Neural cell (in vitro differentiated cells): ENCODE results near the gene TBC1D14. TPM values are rescaled to one million over a fixed set of nuclear protein-coding genes. Genes with fewer than 3 reads are reported as not detected.

Experiments used
- H2AFZ ChIP-seq: fragments of 200-600, 300-800 bp; sonication (generic), shearing (Covaris generic); 2 replicates; pipeline ENCODE4 v1.6.0; 2014; ENCODE audit warnings: low read depth, mild to moderate bottlenecking, antibody characterized with exemption, low read length, moderate library complexity
- H3F3A ChIP-seq: fragments of 200-600 bp; shearing (Covaris generic); 2 replicates; pipeline ENCODE4 v1.6.1; 2016; ENCODE audit warnings: mild to moderate bottlenecking, moderate library complexity, mixed read lengths, antibody characterized with exemption, low read length; ENCODE audit not compliant: insufficient read depth, poor library complexity, severe bottlenecking
- H3K27ac ChIP-seq: fragments of 200-600, 300-800 bp; sonication (generic), shearing (Covaris generic); 2 replicates; pipeline ENCODE4 v1.5.1; 2014; ENCODE audit warnings: mild to moderate bottlenecking, low read length, moderate library complexity
- H3K27me3 ChIP-seq: fragments of 300-800, 200-600 bp; sonication (generic), shearing (Covaris generic); 2 replicates; pipeline ENCODE4 v1.6.0; 2014; ENCODE audit warnings: mild to moderate bottlenecking, low read depth, low read length, moderate library complexity; ENCODE audit not compliant: insufficient read depth
- H3K36me3 ChIP-seq: fragments of 300-800, 200-600 bp; sonication (generic), shearing (Covaris generic); 2 replicates; pipeline ENCODE4 v1.5.1; 2014; ENCODE audit warnings: mild to moderate bottlenecking, antibody characterized with exemption, low read length, moderate library complexity; ENCODE audit not compliant: insufficient read depth
- H3K4me2 ChIP-seq: fragments of 300-800, 200-600 bp; sonication (generic), shearing (Covaris generic); 2 replicates; pipeline ENCODE4 v1.6.0; 2014; ENCODE audit warnings: mild to moderate bottlenecking, low read length
- H3K4me3 ChIP-seq: fragments of 300-800, 200-600 bp; sonication (generic), shearing (Covaris generic); 2 replicates; pipeline ENCODE4 v1.5.1; 2014; ENCODE audit warnings: mild to moderate bottlenecking, low read length, moderate library complexity
- H3K79me2 ChIP-seq: fragments of 200-600 bp; shearing (Covaris generic); replicated peaks from 2 replicates; pipeline ENCODE4 v1.6.0; 2014; ENCODE audit warnings: mild to moderate bottlenecking, low read length, moderate library complexity; ENCODE audit not compliant: insufficient read depth
- H3K9ac ChIP-seq: fragments of 300-800, 200-600 bp; sonication (generic), shearing (Covaris generic); 2 replicates; pipeline ENCODE4 v1.6.1; 2016; ENCODE audit warnings: mild to moderate bottlenecking, low read length, mixed read lengths
- H3K9me2 ChIP-seq: fragments of 200-600 bp; shearing (Covaris generic); 2 replicates; pipeline ENCODE4 v1.6.1; 2016; ENCODE audit warnings: mild to moderate bottlenecking, low read length, mixed read lengths; ENCODE audit not compliant: insufficient read depth
- H3K9me3 ChIP-seq: fragments of 200-600, 300-800 bp; sonication (generic), shearing (Covaris generic); 2 replicates; pipeline ENCODE4 v1.6.1; 2016; ENCODE audit warnings: mild to moderate bottlenecking, mixed run types, low read length, moderate library complexity, mixed read lengths
- H4K20me1 ChIP-seq: fragments of 200-600 bp; shearing (Covaris generic); 2 replicates; pipeline ENCODE4 v1.6.1; 2016; ENCODE audit warnings: mild to moderate bottlenecking, mixed run types; ENCODE audit not compliant: insufficient read depth
- EP300 ChIP-seq: fragments of 450-650 bp; conservative IDR thresholded peaks from 2 replicates; pipeline ENCODE4 v1.6.1; 2014; ENCODE audit warnings: antibody characterized with exemption, mild to moderate bottlenecking, moderate library complexity; ENCODE audit not compliant: poor library complexity, severe bottlenecking
- EZH2 ChIP-seq: fragments of 200-600, 300-800 bp; shearing (Covaris generic), sonication (generic); IDR thresholded peaks from 2 replicates; pipeline ENCODE4 v1.6.1; 2014; ENCODE audit warnings: antibody characterized with exemption, low read length, borderline replicate concordance, mild to moderate bottlenecking; ENCODE audit not compliant: insufficient read depth, poor library complexity, severe bottlenecking
- MXI1 ChIP-seq: fragments of 450-650 bp; conservative IDR thresholded peaks from 2 replicates; pipeline ENCODE4 v1.6.1; 2014; ENCODE audit warnings: antibody characterized with exemption, mild to moderate bottlenecking; ENCODE audit not compliant: poor library complexity, severe bottlenecking
- POLR2AphosphoS5 ChIP-seq: IDR thresholded peaks from 2 replicates; pipeline ENCODE4 v1.6.1; 2012
- RAD21 ChIP-seq: fragments of 450-650 bp; conservative IDR thresholded peaks from 2 replicates; pipeline ENCODE4 v1.6.1; 2014; ENCODE audit warnings: antibody characterized with exemption, mild to moderate bottlenecking, moderate library complexity
- SMC3 ChIP-seq: fragments of 450-650 bp; conservative IDR thresholded peaks from 2 replicates; pipeline ENCODE4 v1.6.1; 2014; ENCODE audit warnings: antibody characterized with exemption, mild to moderate bottlenecking, moderate library complexity; ENCODE audit not compliant: poor library complexity
- TAF1 ChIP-seq: IDR thresholded peaks from 2 replicates; pipeline ENCODE4 v1.6.1; 2012; ENCODE audit warnings: low read depth
- polyA plus RNA-seq: library from polyadenylated mRNA; depleted of rRNA; stranded (reverse); fragments of >200 nt; gene quantifications from 2 replicates; pipeline ENCODE4 v1.2.3, GENCODE V29; 2014
- TF ChIP-seq, protein P1 (sequence below): fragments of 450-650 bp; IDR thresholded peaks from 2 replicates; pipeline ENCODE4 v1.5.1; 2014; ENCODE audit warnings: antibody characterized with exemption, mild to moderate bottlenecking, moderate library complexity; ENCODE audit not compliant: poor library complexity, severe bottlenecking
- TF ChIP-seq, protein P2 (sequence below): IDR thresholded peaks from 2 replicates; pipeline ENCODE4 v1.6.1; 2012; ENCODE audit warnings: borderline replicate concordance

The TBC1D14 gene
- polyA plus RNA-seq, 1 donor from 2014 or later: 125 TPM

DNA sequence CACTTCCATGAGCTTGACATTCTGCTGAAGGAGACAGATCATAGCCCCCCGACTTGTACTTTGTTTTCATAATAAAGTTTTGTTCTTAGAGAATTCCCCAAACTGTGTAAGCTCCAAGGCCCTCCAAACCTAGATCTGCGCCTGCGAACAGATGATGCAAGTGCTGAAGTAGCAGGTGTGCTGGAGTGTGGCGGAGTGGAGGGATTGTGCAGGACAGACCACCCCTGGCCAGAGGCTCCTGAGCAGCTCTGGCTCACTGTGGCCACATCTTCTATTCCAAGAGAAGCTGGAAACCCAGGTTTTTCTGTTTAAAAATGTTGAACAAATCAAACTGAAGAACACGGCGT lies 46.4 kb downstream of the TBC1D14 start:
- H4K20me1 ChIP-seq: no peaks in the 10 kb centered on the region
- no peaks in the 10 kb centered on the region for H3K36me3 ChIP-seq
- no peak overlapping the region for H3K4me2 ChIP-seq
- no peaks in the 10 kb centered on the region for H3K9me2 ChIP-seq
- H3K4me3 ChIP-seq: no peak overlapping the region
- no peaks in the 10 kb centered on the region for H3K27me3 ChIP-seq
- TF ChIP-seq, protein P1, sequence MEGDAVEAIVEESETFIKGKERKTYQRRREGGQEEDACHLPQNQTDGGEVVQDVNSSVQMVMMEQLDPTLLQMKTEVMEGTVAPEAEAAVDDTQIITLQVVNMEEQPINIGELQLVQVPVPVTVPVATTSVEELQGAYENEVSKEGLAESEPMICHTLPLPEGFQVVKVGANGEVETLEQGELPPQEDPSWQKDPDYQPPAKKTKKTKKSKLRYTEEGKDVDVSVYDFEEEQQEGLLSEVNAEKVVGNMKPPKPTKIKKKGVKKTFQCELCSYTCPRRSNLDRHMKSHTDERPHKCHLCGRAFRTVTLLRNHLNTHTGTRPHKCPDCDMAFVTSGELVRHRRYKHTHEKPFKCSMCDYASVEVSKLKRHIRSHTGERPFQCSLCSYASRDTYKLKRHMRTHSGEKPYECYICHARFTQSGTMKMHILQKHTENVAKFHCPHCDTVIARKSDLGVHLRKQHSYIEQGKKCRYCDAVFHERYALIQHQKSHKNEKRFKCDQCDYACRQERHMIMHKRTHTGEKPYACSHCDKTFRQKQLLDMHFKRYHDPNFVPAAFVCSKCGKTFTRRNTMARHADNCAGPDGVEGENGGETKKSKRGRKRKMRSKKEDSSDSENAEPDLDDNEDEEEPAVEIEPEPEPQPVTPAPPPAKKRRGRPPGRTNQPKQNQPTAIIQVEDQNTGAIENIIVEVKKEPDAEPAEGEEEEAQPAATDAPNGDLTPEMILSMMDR: no peak
- TF ChIP-seq EP300: no peak
- H3K9ac ChIP-seq: no peak overlapping the region
- no peak overlapping the region for H3K27ac ChIP-seq
- no peak overlapping the region for H2AFZ ChIP-seq
- no peaks in the 10 kb centered on the region for H3F3A ChIP-seq
- no peaks in the 10 kb centered on the region for H3K79me2 ChIP-seq
- H3K9me3 ChIP-seq: no peaks in the 10 kb centered on the region

DNA sequence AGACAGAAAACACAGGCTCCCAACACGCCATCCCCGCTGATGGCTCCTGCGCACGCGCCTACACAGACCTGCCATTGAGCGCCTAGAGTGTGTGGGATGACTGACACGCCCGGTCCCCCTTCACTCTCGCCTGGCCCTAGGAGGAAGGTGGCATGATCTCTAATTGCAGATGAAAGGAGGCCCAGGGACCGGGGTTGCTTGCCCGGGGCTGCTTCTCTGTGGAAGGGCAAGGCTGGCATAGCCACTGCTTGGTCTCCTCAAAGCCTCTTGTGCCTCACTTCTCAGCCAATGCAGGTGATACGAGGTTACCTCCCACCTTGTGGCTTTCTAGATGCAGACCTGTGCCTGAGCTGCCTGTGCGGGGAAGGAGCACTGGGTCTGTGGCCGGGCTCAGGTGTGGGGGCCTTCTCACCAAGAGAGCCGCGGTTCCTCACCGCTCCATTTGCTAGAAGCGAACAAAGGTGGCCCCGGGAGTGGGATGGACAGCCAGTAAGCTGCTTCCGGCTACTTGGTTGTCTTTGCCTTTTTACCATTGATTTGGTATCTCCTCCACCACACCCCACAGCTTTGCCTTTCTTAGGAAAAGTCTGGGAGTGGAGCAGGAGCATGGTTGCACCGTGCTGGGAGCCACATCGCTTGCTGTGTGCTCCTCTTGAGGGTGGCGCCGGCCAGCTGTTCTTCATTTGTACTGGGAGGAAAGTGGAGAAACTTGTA lies 47.0 kb downstream of the TBC1D14 start:
- H3K27ac ChIP-seq: no peak overlapping the region
- TF ChIP-seq SMC3: no peak
- no peak for TF ChIP-seq RAD21
- TF ChIP-seq TAF1: no peak
- TF ChIP-seq, protein P2, sequence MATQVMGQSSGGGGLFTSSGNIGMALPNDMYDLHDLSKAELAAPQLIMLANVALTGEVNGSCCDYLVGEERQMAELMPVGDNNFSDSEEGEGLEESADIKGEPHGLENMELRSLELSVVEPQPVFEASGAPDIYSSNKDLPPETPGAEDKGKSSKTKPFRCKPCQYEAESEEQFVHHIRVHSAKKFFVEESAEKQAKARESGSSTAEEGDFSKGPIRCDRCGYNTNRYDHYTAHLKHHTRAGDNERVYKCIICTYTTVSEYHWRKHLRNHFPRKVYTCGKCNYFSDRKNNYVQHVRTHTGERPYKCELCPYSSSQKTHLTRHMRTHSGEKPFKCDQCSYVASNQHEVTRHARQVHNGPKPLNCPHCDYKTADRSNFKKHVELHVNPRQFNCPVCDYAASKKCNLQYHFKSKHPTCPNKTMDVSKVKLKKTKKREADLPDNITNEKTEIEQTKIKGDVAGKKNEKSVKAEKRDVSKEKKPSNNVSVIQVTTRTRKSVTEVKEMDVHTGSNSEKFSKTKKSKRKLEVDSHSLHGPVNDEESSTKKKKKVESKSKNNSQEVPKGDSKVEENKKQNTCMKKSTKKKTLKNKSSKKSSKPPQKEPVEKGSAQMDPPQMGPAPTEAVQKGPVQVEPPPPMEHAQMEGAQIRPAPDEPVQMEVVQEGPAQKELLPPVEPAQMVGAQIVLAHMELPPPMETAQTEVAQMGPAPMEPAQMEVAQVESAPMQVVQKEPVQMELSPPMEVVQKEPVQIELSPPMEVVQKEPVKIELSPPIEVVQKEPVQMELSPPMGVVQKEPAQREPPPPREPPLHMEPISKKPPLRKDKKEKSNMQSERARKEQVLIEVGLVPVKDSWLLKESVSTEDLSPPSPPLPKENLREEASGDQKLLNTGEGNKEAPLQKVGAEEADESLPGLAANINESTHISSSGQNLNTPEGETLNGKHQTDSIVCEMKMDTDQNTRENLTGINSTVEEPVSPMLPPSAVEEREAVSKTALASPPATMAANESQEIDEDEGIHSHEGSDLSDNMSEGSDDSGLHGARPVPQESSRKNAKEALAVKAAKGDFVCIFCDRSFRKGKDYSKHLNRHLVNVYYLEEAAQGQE: no peak
- TF ChIP-seq POLR2AphosphoS5: no peak
- no peak for TF ChIP-seq MXI1
- TF ChIP-seq, protein P1: no peak
- TF ChIP-seq EP300: no peak
- TF ChIP-seq EZH2: no peak
- H3K4me2 ChIP-seq: no peak overlapping the region
- H3K9ac ChIP-seq: no peak overlapping the region
- no peaks in the 10 kb centered on the region for H3K9me2 ChIP-seq
- H3K36me3 ChIP-seq: no peaks in the 10 kb centered on the region
- no peaks in the 10 kb centered on the region for H3K79me2 ChIP-seq
- H2AFZ ChIP-seq: no peak overlapping the region
- H3F3A ChIP-seq: no peaks in the 10 kb centered on the region
- no peaks in the 10 kb centered on the region for H3K9me3 ChIP-seq
- H3K4me3 ChIP-seq: no peak overlapping the region
- H3K27me3 ChIP-seq: no peaks in the 10 kb centered on the region
- no peaks in the 10 kb centered on the region for H4K20me1 ChIP-seq
